ENCODE results near the gene COL9A3.

COL9A3 gene

DNA sequence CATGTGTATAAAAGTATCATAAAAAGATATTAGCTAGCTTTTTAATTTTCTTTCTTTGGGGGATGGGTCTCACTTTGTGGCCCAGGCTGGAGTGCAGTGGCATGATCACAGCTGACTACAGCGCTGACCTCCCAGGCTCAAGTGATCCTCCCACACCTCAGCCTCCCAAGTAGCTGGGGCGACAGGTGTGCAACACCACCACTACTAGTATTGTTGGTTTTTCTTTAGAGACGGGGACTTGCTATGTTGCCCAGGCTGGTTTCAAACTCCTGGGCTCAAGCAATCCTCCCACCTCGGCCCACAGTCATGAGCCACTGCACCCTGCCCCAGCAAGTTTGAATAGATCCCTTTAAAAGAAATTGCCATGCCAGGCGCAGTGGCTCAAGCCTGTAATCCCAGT is 38.3 kb downstream of the COL9A3 start:
- Histone ChIP-seq H3K4me3 (ENCODE audit: low read length) (no peak overlapping the region), H3K9ac (ENCODE audit: low read length) (no peak overlapping the region), H3K4me1 (ENCODE audit: control insufficient read depth, insufficient read depth, low read length) (peaks cover 5% of the 10 kb centered on the region), H3K36me3 (ENCODE audit: control insufficient read depth, insufficient read depth, low read length) (no peaks in the 10 kb centered on the region), H3K27me3 (ENCODE audit: control insufficient read depth, insufficient read depth, low read length) (no peaks in the 10 kb centered on the region), H3K9me3 (ENCODE audit: control insufficient read depth, low read length) (no peaks in the 10 kb centered on the region)

DNA sequence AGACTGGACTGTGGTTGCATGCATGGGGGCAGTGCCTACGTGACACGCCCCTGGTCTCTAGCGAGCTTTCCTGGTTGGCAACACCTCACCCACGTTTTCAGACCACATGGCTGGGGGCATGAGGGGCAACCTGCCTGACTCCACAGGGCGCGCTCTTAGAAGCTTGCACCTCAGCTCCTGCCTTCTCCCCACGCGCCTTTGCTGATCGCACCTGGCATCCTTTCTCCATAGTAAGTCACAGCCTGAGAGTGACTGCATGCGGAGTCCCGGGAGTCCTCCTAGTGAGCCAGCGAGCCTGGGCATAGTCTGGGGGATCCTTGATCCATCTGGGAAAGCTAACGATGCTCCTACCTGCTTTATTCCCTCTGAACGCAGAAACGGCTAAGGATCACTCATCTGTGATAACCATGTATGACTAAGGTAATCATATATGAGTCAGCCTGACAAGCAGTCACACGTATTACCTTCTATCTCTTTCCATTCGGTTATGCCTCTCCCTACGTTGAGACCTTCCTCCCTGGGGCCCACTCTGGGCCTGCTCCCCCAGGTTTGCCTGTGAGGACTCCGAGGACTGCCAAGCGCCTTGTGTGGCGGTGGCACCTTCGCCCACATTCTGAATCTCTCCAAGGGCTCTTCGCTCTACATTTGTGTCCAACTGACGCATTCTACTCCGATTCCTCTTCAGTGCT is 40.2 kb downstream of the COL9A3 start:
- Histone ChIP-seq H3K9me3 (ENCODE audit: control insufficient read depth, low read length) (no peaks in the 10 kb centered on the region), H3K4me1 (ENCODE audit: control insufficient read depth, insufficient read depth, low read length) (peaks cover 10% of the 10 kb centered on the region), H3K27me3 (ENCODE audit: control insufficient read depth, insufficient read depth, low read length) (peaks cover 4% of the 10 kb centered on the region), H3K9ac (ENCODE audit: low read length) (no peak overlapping the region), H3K4me3 (ENCODE audit: low read length) (no peak overlapping the region), H3K36me3 (ENCODE audit: control insufficient read depth, insufficient read depth, low read length) (no peaks in the 10 kb centered on the region)

DNA sequence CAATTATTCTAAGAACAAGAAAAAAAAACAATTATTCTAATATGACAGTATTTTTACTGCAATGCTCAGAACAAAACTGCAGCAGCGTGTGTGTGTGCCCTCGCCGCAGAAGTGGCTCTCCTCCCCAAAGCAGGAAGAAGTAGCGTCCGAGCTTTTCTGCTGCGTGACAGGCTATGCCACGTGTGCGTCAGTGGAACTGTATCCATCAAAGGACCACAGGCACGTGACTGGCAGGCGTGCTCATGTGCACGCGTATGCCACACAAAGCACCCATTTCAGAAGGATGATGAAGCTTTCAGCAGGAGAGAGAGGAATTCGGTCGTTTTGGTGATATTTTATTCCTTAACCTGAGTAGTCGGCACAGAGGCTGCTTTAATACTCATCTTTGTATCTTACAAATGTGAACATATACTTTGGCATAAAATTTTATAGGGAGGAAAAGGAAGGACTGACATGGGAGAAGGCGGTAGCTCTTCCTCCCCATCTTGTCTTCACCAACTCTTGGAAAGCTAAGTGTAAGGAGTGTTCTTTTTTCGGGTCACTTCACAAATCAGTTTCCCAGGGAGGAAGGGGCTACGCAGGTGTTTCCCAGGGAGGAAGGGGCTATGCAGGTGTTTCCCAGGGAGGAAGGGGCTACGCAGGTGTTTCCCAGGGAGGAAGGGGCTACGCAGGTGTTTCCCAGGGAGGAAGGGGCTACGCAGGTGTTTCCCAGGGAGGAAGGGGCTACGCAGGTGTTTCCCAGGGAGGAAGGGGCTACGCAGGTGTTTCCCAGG is 41.4 kb downstream of the COL9A3 start:
- Histone ChIP-seq H3K9ac (ENCODE audit: low read length) (no peak overlapping the region), H3K9me3 (ENCODE audit: control insufficient read depth, low read length) (no peaks in the 10 kb centered on the region), H3K4me1 (ENCODE audit: control insufficient read depth, insufficient read depth, low read length) (peaks cover 10% of the 10 kb centered on the region), H3K27me3 (ENCODE audit: control insufficient read depth, insufficient read depth, low read length) (peaks cover 4% of the 10 kb centered on the region), H3K4me3 (ENCODE audit: low read length) (no peak overlapping the region), H3K36me3 (ENCODE audit: control insufficient read depth, insufficient read depth, low read length) (no peaks in the 10 kb centered on the region)

DNA sequence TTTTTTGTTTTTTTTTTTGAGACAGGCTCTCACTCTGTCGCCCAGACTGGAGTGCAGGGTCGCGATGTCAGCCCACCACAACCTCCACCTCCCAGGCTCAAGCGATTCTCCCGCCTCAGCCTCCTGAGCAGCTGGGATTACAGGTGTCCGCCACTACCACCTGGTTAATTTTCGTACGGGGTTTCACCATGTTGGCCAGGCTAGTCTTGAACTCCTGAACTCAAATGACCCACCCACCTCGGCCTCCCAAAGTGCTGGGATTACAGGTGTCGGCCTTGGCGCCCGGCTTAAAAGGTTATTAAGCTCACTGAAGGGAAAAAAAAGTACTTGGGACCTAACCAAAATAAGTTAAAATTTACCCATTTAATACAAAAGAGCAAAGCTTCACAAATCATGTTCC is 42.9 kb downstream of the COL9A3 start:
- Histone ChIP-seq H3K27me3 (ENCODE audit: control insufficient read depth, insufficient read depth, low read length) (peaks cover 4% of the 10 kb centered on the region), H3K4me1 (ENCODE audit: control insufficient read depth, insufficient read depth, low read length) (peaks cover 10% of the 10 kb centered on the region), H3K4me3 (ENCODE audit: low read length) (no peak overlapping the region), H3K9me3 (ENCODE audit: control insufficient read depth, low read length) (no peaks in the 10 kb centered on the region), H3K9ac (ENCODE audit: low read length) (peak overlapping the region; percentile 34), H3K36me3 (ENCODE audit: control insufficient read depth, insufficient read depth, low read length) (no peaks in the 10 kb centered on the region)

DNA sequence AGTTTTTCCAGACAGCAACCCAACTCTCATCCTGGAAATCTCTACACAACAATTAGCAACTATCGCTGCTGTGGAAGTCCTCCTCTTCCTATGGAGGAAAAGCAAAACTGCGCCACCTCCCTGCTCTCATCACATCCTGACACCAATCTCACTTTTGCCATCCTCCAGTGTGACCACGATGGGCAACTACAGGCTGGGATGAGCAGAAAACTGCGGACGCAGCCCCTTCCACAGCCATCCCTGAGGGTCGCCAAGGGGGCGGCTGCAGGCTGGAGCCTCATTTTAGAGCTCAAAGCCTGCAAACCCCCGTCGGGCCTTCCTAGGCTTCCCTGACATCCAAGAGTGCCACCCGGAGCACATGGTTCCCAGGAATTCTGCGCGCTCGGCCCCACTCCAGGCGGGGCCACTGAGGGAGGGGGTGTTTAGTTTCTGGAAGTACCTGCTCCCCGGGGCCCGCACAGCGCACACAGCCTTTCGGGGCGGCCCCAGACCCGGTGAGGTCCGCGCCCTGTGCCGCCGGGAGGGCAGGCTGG is 43.6 kb downstream of the COL9A3 start:
- H3K9ac ChIP-seq (ENCODE audit: low read length) = peak overlapping the region; percentile 34
- H3K9me3 ChIP-seq (ENCODE audit: control insufficient read depth, low read length) = no peaks in the 10 kb centered on the region

DNA sequence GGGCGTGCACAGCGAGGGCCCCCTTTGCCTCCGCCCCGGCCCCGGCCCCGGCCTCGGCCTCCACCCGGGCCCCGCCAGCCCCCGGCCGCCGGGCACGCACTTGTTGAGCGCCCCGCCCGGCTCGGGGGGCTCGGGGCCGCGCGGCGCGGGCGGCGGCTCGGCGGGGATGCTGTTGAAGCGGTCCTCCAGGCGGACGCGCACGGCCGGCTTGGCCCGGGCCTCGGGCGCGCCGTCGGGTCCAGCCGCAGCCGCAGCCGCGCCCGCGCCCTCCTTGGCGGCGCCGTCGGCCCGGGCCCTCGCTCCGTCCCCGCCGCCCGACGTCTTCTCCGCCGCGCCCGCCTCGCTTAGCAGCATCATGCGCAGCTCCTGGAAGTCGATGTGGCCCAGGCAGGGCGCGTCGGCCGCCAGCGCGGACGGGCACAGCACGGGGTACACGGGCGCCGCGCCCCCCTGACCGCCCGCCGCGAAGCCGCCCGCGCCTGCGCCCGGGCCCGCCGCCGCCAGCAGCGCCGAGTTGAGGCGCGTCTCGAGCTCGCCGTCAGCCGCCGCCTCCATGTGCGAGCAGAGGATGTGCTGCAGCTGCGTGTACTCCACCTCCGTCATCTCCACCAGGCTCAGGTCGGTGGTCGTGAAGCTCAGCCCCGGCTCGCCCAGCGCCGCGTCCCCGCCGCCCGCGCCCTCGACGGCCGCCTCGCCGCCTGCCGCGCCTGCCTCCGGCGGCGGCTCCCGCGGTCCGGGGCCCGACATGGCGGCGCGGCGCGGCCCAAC is 44.3 kb downstream of the COL9A3 start:
- Histone ChIP-seq H3K9ac (ENCODE audit: low read length) (no peak overlapping the region), H3K27me3 (ENCODE audit: control insufficient read depth, insufficient read depth, low read length) (peaks cover 4% of the 10 kb centered on the region), H3K4me3 (ENCODE audit: low read length) (no peak overlapping the region), H3K36me3 (ENCODE audit: control insufficient read depth, insufficient read depth, low read length) (no peaks in the 10 kb centered on the region), H3K9me3 (ENCODE audit: control insufficient read depth, low read length) (no peaks in the 10 kb centered on the region), H3K4me1 (ENCODE audit: control insufficient read depth, insufficient read depth, low read length) (peaks cover 10% of the 10 kb centered on the region)

More for the DNA sequence above, 43.6 kb downstream of the COL9A3 start:
- Histone ChIP-seq H3K36me3 (ENCODE audit: control insufficient read depth, insufficient read depth, low read length) (no peaks in the 10 kb centered on the region), H3K27me3 (ENCODE audit: control insufficient read depth, insufficient read depth, low read length) (peaks cover 4% of the 10 kb centered on the region), H3K4me1 (ENCODE audit: control insufficient read depth, insufficient read depth, low read length) (peaks cover 10% of the 10 kb centered on the region), H3K4me3 (ENCODE audit: low read length) (peak overlapping the region; percentile 31)

DNA sequence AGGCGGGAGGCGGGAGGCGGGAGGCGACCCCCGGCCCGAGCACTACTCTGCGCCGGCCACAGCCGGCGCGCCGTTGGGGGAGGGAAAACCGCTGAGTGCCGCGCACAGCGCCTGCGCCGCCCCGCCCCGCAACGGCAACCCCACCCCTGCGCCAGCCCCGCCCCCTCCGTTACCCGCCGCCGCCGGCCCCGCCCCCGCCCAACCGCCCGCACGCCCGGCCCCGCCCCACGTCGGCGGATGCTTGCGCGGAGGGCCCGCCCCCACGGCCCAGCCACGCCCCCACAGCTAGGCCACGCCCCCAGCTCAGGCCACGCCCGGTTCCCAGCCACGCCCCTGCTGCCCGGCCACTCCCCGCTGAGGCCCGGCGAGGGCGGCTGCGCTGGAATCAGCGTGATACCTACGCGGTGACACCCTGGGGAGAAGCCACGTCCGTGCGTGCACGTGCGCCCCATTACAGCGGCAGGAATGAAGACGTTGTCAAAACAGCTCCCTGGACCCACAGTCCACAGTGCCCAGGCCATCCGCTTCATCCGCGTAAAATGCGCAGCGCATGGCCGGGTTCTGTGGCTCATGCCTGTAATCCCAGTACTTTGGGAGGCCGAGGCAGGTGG is 45.0 kb downstream of the COL9A3 start, which contains the start of gene TCFL5:
Gene TCFL5, minus strand, starts transcription at position 97 of the 611 bp plus-strand sequence. CDS start 152 bp downstream, outside the sequence.
- Histone ChIP-seq H3K4me3 (ENCODE audit: low read length) (no peak within 1 kb of the TSS), H3K36me3 (ENCODE audit: control insufficient read depth, insufficient read depth, low read length) (no peaks in the 10 kb centered on the region), H3K4me1 (ENCODE audit: control insufficient read depth, insufficient read depth, low read length) (peaks cover 10% of the 10 kb centered on the region), H3K27me3 (ENCODE audit: control insufficient read depth, insufficient read depth, low read length) (peaks cover 4% of the 10 kb centered on the region), H3K9ac (ENCODE audit: low read length) (peak within 1 kb of the TSS; percentile 34), H3K9me3 (ENCODE audit: control insufficient read depth, low read length) (no peaks in the 10 kb centered on the region)

DNA sequence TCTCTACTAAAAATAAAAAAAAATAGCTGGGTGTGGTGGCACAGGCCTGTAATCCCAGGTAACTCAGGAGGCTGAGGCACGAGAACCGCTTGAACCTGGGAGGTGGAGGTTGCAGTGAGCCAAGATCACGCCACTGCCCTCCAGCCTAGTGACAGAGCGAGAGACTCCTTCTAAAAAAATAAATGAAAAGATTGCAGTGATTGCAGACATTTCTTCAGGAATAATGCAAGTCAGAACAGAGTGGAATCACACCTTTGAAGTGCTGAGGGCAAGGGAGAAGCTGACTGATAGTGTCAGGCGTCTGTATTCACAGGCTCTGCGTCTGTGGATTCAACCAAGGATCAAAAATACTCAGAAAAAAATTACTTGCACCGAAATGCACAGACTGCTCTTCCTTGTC is 47.4 kb downstream of the COL9A3 start:
- Histone ChIP-seq H3K4me3 (ENCODE audit: low read length) (no peak overlapping the region), H3K4me1 (ENCODE audit: control insufficient read depth, insufficient read depth, low read length) (peaks cover 10% of the 10 kb centered on the region), H3K36me3 (ENCODE audit: control insufficient read depth, insufficient read depth, low read length) (no peaks in the 10 kb centered on the region), H3K9ac (ENCODE audit: low read length) (no peak overlapping the region), H3K9me3 (ENCODE audit: control insufficient read depth, low read length) (no peaks in the 10 kb centered on the region), H3K27me3 (ENCODE audit: control insufficient read depth, insufficient read depth, low read length) (peaks cover 4% of the 10 kb centered on the region)

DNA sequence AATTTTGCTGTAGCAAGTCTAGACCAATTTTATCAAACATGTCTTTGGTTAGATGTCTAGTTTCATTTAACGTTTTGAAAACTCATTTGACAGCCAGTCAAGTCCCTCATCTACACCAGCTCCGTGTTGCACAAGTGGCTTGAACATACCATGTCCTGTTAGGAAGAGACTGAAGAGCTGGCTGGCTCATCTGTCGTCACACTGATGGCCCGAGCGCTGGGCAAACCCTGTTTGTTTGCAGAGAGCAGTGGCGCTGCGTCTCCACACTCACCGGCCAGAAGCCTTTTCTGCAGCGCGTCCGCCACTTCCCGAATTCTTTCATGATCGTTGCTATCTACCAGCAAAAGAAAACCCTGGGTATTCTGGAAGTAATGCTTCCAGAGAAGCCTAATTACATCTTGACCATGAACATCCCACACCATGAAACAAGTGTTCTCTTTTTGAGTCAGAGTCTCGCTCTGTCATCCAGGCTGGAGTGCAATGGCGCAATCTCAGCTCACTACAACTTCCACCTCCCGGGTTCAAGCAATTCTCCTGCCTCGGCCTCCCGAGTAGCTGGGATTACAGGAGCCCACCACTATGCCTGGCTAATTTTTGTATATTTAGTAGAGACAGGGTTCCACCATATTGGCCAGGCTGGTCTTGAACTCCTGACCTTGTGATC is 55.5 kb downstream of the COL9A3 start:
- Histone ChIP-seq H3K36me3 (ENCODE audit: control insufficient read depth, insufficient read depth, low read length) (no peaks in the 10 kb centered on the region), H3K4me3 (ENCODE audit: low read length) (no peak overlapping the region), H3K9ac (ENCODE audit: low read length) (no peak overlapping the region), H3K9me3 (ENCODE audit: control insufficient read depth, low read length) (no peaks in the 10 kb centered on the region), H3K4me1 (ENCODE audit: control insufficient read depth, insufficient read depth, low read length) (peaks cover 18% of the 10 kb centered on the region), H3K27me3 (ENCODE audit: control insufficient read depth, insufficient read depth, low read length) (no peaks in the 10 kb centered on the region)

DNA sequence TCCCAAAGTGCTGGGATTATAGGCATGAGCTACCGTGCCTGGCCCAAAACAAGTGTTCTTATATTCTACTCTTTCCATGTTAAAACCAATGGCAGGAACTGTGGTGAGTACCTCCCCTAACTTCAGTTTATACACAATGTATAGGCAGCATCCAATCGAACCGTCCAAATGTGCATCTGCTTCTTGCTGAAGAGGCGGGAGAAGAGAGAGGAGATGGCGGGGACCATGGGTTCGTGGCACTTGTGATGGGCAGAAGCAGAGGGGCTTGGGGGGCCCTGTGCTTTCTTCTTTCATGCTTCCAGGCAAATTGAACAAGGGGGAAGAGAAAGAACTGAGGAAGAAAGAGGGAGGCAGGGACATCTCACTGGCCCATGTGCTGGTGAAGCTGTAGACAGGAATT is 56.0 kb downstream of the COL9A3 start:
- Histone ChIP-seq H3K9me3 (ENCODE audit: control insufficient read depth, low read length) (no peaks in the 10 kb centered on the region), H3K27me3 (ENCODE audit: control insufficient read depth, insufficient read depth, low read length) (no peaks in the 10 kb centered on the region), H3K36me3 (ENCODE audit: control insufficient read depth, insufficient read depth, low read length) (no peaks in the 10 kb centered on the region)

DNA sequence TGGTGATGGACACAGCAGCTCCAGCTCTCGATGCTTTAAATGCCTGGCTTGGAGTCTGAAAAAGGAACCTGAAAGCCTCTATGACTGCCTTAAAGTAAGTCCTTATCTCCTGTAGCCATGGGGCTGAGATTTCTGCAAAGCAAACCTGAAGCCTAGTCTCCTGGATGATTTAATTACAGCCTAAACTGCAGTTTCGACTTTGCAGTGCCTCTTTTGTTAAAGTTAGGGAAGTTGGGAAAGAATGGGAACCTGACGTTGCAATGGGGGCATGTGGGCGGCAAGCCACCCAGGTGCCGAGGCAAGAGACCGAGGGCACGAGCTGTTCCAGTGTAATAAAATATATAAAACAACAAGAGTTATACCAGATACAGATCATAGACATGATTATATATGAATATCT is 56.4 kb downstream of the COL9A3 start:
- H3K9me3 ChIP-seq (ENCODE audit: control insufficient read depth, low read length) = no peaks in the 10 kb centered on the region
- H3K36me3 ChIP-seq (ENCODE audit: control insufficient read depth, insufficient read depth, low read length) = no peaks in the 10 kb centered on the region
- peaks cover 19% of the 10 kb centered on the region for H3K4me1 ChIP-seq (ENCODE audit: control insufficient read depth, insufficient read depth, low read length)
- H3K9ac ChIP-seq (ENCODE audit: low read length) = no peak overlapping the region
- no peak overlapping the region for H3K4me3 ChIP-seq (ENCODE audit: low read length)
- no peaks in the 10 kb centered on the region for H3K27me3 ChIP-seq (ENCODE audit: control insufficient read depth, insufficient read depth, low read length)

More for the DNA sequence above, 56.0 kb downstream of the COL9A3 start:
- Histone ChIP-seq H3K4me3 (ENCODE audit: low read length) (no peak overlapping the region), H3K9ac (ENCODE audit: low read length) (no peak overlapping the region), H3K4me1 (ENCODE audit: control insufficient read depth, insufficient read depth, low read length) (peaks cover 19% of the 10 kb centered on the region)

Measured in mucosa of stomach (tissue), 1 donor.